Coronary artery (tissue), 2 donors: ENCODE data around the gene APLF.

ENCODE experiments used
- DNase-seq: peaks from one replicate; pipeline ENCODE4 v3.0.0-alpha.2; 2017; ENCODE audit warnings: low spot score
- H3K27ac ChIP-seq, 2 donors: fragments of 200-600 bp; sonication (generic); one replicate each; pipeline ENCODE4 v1.5.1; 2016 to 2019
- H3K4me3 ChIP-seq: fragments of 200-600 bp; sonication (generic); 2 replicates; pipeline ENCODE4 v1.5.1; 2016; ENCODE audit warnings: mild to moderate bottlenecking, moderate library complexity
- TF ChIP-seq, protein P1 (sequence below): fragments of 200-600 bp; sonication (generic); IDR thresholded peaks from one replicate; pipeline ENCODE4 v1.5.1; 2019; ENCODE audit warnings: antibody characterized with exemption

The APLF gene

DNA sequence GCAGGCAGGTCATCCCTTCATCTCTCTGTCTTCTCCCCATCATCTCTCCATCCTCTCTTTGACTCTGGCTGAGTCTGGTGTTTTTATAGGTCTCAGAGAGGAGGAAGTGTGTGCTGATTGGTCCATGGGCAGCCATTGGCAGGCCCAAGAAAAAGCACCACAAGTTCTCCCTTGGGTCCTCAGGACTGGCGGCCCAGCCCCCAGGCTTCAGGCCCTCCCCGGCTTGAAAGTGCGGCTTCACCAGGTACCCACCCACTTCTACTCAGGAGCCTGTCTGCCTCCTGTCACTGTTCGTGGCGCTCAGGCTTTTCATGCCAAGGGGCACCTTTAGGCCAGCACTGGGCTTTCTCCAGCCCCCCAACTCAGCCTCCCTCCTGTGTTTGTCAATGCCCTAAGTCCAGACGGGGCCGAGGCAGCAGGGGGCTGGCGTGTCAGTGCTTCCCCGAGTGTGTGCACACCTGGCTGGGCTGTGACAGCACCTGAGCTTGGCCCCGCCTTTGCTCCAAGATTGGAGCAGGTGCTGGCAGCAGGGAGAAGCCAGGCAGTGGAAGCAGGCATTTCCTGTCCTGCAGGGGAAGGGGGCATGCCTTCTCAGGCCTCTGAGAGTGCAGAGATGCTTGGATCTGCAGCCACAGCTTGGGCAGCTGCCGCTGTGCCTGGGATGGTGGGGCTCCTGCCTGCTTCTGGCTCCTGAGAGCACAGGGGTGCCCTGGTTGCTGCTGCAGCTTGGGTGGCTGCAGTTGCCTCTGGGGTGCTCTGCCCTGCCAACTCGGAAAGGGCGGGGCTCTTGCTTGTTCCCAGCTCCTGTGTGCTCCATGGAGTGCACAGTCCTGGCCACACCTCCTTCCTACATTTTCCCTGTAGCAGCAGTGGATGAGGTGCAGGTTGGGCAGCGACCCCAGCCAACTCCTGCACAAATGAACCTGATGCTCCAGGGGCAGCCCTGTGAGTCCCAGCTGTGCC lies 34.4 kb upstream of the APLF start:
- DNase-seq, result no peak
- TF ChIP-seq, protein P1, sequence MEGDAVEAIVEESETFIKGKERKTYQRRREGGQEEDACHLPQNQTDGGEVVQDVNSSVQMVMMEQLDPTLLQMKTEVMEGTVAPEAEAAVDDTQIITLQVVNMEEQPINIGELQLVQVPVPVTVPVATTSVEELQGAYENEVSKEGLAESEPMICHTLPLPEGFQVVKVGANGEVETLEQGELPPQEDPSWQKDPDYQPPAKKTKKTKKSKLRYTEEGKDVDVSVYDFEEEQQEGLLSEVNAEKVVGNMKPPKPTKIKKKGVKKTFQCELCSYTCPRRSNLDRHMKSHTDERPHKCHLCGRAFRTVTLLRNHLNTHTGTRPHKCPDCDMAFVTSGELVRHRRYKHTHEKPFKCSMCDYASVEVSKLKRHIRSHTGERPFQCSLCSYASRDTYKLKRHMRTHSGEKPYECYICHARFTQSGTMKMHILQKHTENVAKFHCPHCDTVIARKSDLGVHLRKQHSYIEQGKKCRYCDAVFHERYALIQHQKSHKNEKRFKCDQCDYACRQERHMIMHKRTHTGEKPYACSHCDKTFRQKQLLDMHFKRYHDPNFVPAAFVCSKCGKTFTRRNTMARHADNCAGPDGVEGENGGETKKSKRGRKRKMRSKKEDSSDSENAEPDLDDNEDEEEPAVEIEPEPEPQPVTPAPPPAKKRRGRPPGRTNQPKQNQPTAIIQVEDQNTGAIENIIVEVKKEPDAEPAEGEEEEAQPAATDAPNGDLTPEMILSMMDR, result no peak
- Histone ChIP-seq H3K27ac (no peak overlapping the region), H3K4me3 (no peak overlapping the region)

DNA sequence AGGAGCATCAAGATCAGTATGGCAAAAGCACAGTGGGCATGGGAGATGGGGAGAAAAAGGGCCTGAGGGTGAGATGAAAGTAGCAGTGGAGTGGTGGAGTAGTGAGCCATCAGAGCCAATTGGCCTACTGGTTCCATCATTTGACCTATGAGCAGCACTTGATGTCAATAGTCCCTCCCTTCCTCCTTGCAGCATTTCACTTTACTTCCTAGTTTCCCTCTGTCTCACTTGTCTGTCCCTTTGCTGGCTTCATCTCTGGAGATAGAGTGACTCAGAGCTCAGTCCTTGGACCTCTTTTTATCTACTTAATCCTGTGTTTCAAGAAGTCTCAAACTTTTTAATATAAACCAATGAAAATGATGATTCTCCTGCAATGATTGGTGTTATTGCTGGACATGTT lies 32.4 kb upstream of the APLF start:
- DNase-seq, result no peak
- Histone ChIP-seq H3K4me3 (no peak overlapping the region), H3K27ac (peak overlapping the region; percentile 76 to 91)
- TF ChIP-seq, protein P1, result no peak

DNA sequence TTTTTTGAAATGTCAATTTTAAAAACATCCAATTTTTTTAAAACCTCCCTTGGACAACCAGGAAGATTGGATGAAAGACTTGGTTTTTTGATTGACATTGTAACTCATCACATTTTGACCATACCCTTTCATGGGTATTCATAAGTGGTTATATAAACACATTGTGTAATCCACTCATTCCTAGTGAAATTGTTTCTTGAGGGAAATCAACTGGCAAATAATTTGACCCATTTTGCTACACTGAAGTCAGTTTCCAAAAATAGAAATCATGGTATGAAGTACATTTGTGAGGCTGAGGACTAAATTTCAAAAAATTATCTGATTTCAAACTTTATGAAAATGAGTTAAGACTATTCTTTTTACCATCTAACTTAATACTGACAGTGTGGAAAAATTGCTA lies 31.8 kb upstream of the APLF start:
- DNase-seq, result no peak
- Histone ChIP-seq H3K4me3 (no peak overlapping the region), H3K27ac (peak overlapping the region; percentile 76 to 91)
- TF ChIP-seq, protein P1, result no peak

DNA sequence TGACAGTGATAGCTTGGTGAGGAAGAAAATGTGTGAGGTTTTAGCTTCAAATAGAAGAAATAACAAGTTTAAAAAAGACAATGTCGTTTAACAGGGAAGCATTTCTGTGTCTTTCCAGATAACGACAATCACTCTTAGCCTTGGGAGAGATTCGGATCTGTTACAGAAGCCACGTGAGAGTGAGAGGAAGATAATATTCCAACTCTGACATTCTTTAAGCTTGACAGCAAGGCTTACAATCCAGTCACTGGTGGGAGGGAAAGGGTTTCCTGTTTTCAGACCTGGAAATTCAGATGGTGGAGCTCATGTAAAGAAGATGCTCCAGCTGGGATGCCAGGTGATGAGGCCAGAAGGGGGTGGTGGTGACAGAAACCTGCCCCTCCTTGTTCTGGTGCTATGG lies 31.1 kb upstream of the APLF start:
- peak overlapping the region; percentile 76 to 91 for H3K27ac ChIP-seq
- no peak for DNase-seq
- TF ChIP-seq, protein P1, result no peak
- peak overlapping the region; percentile 3 for H3K4me3 ChIP-seq

DNA sequence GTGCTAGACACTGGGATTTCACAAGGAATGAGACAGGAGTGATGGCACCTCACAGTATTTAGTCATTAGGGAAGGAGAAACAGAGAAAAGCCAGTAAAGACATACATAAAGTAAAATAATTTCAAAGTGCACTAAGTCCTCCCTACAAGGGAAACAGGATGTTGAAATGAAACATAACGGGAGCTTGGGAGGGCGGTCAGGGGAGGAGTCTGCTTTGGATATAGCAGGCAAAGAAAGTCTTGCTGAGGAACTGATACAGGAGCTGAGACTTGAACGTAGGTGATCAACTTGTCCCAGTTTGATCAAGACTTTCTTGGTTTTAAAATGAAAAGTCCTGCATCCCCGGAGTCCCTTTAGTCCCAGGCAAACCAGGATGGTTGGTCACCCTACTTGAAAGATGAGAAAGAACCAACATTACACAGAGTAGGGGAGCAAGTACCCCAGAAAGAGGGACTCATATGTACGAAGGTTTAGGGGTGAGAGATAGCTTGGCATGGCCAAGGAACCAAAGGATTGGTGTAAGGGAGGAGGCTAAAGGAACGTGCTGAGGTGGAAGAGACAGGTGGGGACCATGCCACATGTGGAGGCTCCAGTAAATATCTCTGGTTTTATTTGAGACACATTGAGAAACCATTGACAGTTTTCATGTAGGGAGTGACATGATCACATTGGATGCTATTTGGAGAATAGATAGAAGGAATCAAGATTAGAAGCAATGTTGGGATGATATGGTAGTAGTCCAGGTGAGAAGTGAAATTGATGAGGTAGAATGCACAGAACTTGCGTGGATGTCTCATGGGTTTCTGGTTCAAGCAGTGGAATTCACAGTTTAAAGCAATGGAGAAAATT lies 28.7 kb upstream of the APLF start:
- H3K27ac ChIP-seq, result peak overlapping the region; percentile 28 to 60
- TF ChIP-seq, protein P1, result no peak
- DNase-seq, result no peak

DNA sequence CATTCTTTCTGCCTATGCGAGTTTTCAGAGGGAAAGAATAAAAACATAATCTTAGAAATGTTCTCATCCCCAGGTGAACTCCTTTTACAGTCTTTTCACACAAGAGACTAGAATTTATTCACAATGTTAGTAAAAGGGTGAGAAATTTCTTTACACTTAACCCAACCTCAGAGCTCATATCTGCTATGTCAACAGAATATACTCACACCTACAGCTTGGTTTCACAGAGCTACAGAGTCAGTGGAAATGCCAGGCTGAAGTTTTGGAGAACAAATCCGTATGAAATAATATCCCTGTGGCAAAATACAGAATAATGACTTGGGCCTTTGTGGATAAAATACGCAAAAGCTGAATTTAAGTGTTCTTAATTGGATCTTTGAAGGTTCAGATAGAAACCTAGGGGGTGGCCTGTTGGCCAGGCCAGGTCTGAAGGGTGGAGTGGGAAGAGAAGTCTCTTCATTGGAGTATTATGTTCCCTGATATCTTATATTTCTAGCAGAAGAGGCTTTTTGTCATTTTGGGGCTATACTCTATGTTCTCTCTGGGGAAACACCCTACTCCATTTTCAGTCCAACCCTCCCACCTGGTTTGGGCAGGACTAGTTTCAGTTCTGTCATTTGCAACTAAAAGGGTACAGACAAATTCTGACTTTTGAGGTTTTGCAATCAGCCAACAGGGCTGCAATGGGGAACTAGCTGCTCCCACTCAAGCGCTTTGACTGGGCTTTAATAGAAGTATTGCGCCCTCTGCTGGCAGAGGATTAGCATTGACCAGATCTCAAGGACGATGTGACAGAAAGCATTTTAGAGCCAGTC lies 26.0 kb upstream of the APLF start:
- Histone ChIP-seq H3K27ac (peak overlapping the region; percentile 69 to 74), H3K4me3 (no peak overlapping the region)
- DNase-seq, result peak; percentile 88
- TF ChIP-seq, protein P1, result peak; percentile 49

More for the DNA sequence above, 28.7 kb upstream of the APLF start:
- H3K4me3 ChIP-seq, result no peak overlapping the region
